OCI-LY1 (cell line): ENCODE data around the gene LAMC1.

Experiments used
- H2AFZ ChIP-seq: fragments of 200-600 bp; sonication (generic), shearing (Covaris generic); 2 replicates; pipeline ENCODE4 v1.6.0; 2014; ENCODE audit warnings: antibody characterized with exemption, mild to moderate bottlenecking, low read length
- H3F3A ChIP-seq: fragments of 200-600 bp; sonication (generic), shearing (Covaris generic); 2 replicates; pipeline ENCODE4 v1.6.0; 2014; ENCODE audit warnings: mild to moderate bottlenecking, antibody characterized with exemption, low read length, moderate library complexity; ENCODE audit not compliant: insufficient read depth
- H3K27ac ChIP-seq: fragments of 200-600 bp; sonication (generic); 2 replicates; pipeline ENCODE4 v1.5.1; 2014; ENCODE audit warnings: low read length, mixed run types, mild to moderate bottlenecking, low read depth; ENCODE audit not compliant: poor library complexity, severe bottlenecking
- H3K27me3 ChIP-seq: fragments of 200-600 bp; sonication (generic); 2 replicates; pipeline ENCODE4 v1.6.0; 2014; ENCODE audit warnings: antibody characterized with exemption, mild to moderate bottlenecking, low read length, moderate library complexity; ENCODE audit not compliant: insufficient read depth
- H3K36me3 ChIP-seq: fragments of 200-600 bp; sonication (generic); 2 replicates; pipeline ENCODE4 v1.6.1; 2014; ENCODE audit warnings: mild to moderate bottlenecking, antibody characterized with exemption, low read length, moderate library complexity, mixed read lengths; ENCODE audit not compliant: insufficient read depth
- H3K4me1 ChIP-seq: fragments of 200-600 bp; sonication (generic); 2 replicates; pipeline ENCODE4 v1.5.1; 2014; ENCODE audit warnings: mild to moderate bottlenecking, low read length, moderate library complexity; ENCODE audit not compliant: insufficient read depth, severe bottlenecking
- H3K4me2 ChIP-seq: fragments of 200-600 bp; sonication (generic), shearing (Covaris generic); 2 replicates; pipeline ENCODE4 v1.6.1; 2014; ENCODE audit warnings: low read length
- H3K4me3 ChIP-seq: fragments of 200-600 bp; sonication (generic); 2 replicates; pipeline ENCODE4 v1.5.1; 2014; ENCODE audit warnings: low read length, low read depth, mild to moderate bottlenecking, mixed read lengths; ENCODE audit not compliant: poor library complexity, severe bottlenecking
- H3K79me2 ChIP-seq: fragments of 200-600 bp; shearing (Covaris generic); 2 replicates; pipeline ENCODE4 v1.6.1; 2016; ENCODE audit warnings: mixed run types, low read length, mixed read lengths; ENCODE audit not compliant: insufficient read depth
- H3K9ac ChIP-seq: fragments of 200-600 bp; sonication (generic), shearing (Covaris generic); 2 replicates; pipeline ENCODE4 v1.6.1; 2014; ENCODE audit warnings: mild to moderate bottlenecking, low read length, mixed read lengths
- H3K9me2 ChIP-seq: fragments of 200-600 bp; sonication (generic), shearing (Covaris generic); 2 replicates; pipeline ENCODE4 v1.6.1; 2014; ENCODE audit warnings: low read depth, mild to moderate bottlenecking, low read length, mixed read lengths
- H3K9me3 ChIP-seq: fragments of 200-600 bp; shearing (Covaris generic); 2 replicates; pipeline ENCODE4 v1.6.1; 2014; ENCODE audit warnings: low read length, mixed read lengths
- H4K20me1 ChIP-seq: fragments of 200-600 bp; sonication (generic), shearing (Covaris generic); 2 replicates; pipeline ENCODE4 v1.6.0; 2016; ENCODE audit warnings: mild to moderate bottlenecking, low read length; ENCODE audit not compliant: insufficient read depth
- CTCF ChIP-seq: fragments of 200-600 bp; sonication (generic), shearing (Covaris generic); IDR thresholded peaks from 2 replicates; pipeline ENCODE4 v1.5.1; 2017; ENCODE audit warnings: mild to moderate bottlenecking, antibody characterized with exemption, low read length, moderate library complexity, mixed read lengths
- EZH2 ChIP-seq: fragments of 200-600 bp; sonication (generic), shearing (Covaris generic); IDR thresholded peaks from 2 replicates; pipeline ENCODE4 v1.8.0; 2017; ENCODE audit warnings: borderline replicate concordance, mixed run types, mild to moderate bottlenecking, antibody characterized with exemption, low read length, moderate library complexity, mixed read lengths

LAMC1 gene

GRCh38 chr1:183185941-183186490, 162.8 kb downstream of the LAMC1 start, which contains the start of gene LAMC2:
TSS of gene LAMC2 (plus strand) at chr1:183186264. CDS start at chr1:183186353, 89 bp downstream.
- no peak within 1 kb of the TSS for H3K27ac ChIP-seq
- H3K9me3 ChIP-seq = no peaks in the 10 kb centered on the region
- H4K20me1 ChIP-seq = no peaks in the 10 kb centered on the region
- H3K4me3 ChIP-seq = no peak within 1 kb of the TSS
- H3K36me3 ChIP-seq = no peaks in the 10 kb centered on the region
- H2AFZ ChIP-seq = no peak within 1 kb of the TSS
- H3K9me2 ChIP-seq = no peaks in the 10 kb centered on the region
- no peaks in the 10 kb centered on the region for H3K79me2 ChIP-seq
- H3K4me1 ChIP-seq = no peaks in the 10 kb centered on the region
- no peaks in the 10 kb centered on the region for H3K27me3 ChIP-seq
- H3K4me2 ChIP-seq = no peak within 1 kb of the TSS
- H3K9ac ChIP-seq = no peak within 1 kb of the TSS
- H3F3A ChIP-seq = no peaks in the 10 kb centered on the region
- TF ChIP-seq CTCF (no peak), EZH2 (no peak)

- no peaks in the 10 kb centered on the region for H4K20me1 ChIP-seq
- H3K4me3 ChIP-seq = no peak overlapping the region
- no peaks in the 10 kb centered on the region for H3K27me3 ChIP-seq
- H3F3A ChIP-seq = no peaks in the 10 kb centered on the region
- no peaks in the 10 kb centered on the region for H3K9me3 ChIP-seq
- no peak overlapping the region for H3K4me2 ChIP-seq
- H3K36me3 ChIP-seq = no peaks in the 10 kb centered on the region
- H2AFZ ChIP-seq = no peak overlapping the region
- H3K9ac ChIP-seq = no peak overlapping the region
- no peak for TF ChIP-seq CTCF
- TF ChIP-seq EZH2 = no peak
- H3K4me1 ChIP-seq = no peaks in the 10 kb centered on the region
- H3K79me2 ChIP-seq = no peaks in the 10 kb centered on the region
- no peaks in the 10 kb centered on the region for H3K9me2 ChIP-seq
- H3K27ac ChIP-seq = no peak overlapping the region
These were observed 163.6 kb downstream of the LAMC1 start for GRCh38 chr1:183186841-183187240.

- H3K4me3 ChIP-seq = no peak overlapping the region
- no peaks in the 10 kb centered on the region for H3K79me2 ChIP-seq
- no peak overlapping the region for H2AFZ ChIP-seq
- no peaks in the 10 kb centered on the region for H4K20me1 ChIP-seq
- no peaks in the 10 kb centered on the region for H3F3A ChIP-seq
- no peaks in the 10 kb centered on the region for H3K9me2 ChIP-seq
- H3K4me1 ChIP-seq = no peaks in the 10 kb centered on the region
- TF ChIP-seq CTCF = no peak
- TF ChIP-seq EZH2 = no peak
- no peak overlapping the region for H3K9ac ChIP-seq
- no peak overlapping the region for H3K4me2 ChIP-seq
- H3K27me3 ChIP-seq = no peaks in the 10 kb centered on the region
- H3K36me3 ChIP-seq = no peaks in the 10 kb centered on the region
- H3K27ac ChIP-seq = no peak overlapping the region
- H3K9me3 ChIP-seq = no peaks in the 10 kb centered on the region
These were observed 165.0 kb downstream of the LAMC1 start for GRCh38 chr1:183188240-183188639.
